GM18867 (cell line): ENCODE data around the gene KRT32.

Experiments used
- ATAC-seq: cut with Tn5 transposase; IDR thresholded peaks from one replicate; pipeline ENCODE4 v1.9.1; 2021; ENCODE audit warnings: mild to moderate bottlenecking, moderate library complexity; ENCODE audit not compliant: unreplicated experiment

The KRT32 gene

DNA sequence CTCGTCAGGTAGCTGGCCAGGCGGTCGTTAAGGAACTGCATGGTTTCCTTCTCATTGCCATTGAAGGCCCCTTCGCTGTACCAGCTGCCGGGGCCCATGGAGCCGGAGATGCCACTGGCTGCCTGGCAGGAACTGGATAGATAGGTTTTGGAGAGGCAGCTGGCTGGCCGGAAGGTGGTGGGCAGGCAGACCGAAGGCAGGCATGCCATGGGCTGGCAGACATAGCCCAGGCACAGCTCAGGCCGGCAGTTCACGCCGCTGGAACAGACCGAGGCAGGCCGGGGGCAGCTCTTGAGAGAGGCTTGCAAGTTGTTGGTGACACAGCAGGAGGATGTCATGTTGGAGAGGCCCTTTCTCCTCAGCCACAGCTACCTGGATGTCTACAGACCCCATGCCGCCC is at the start of gene KRT32:
Gene KRT32, minus strand, starts transcription at position 399 of the 400 bp plus-strand sequence. Its CDS starts 61 bp downstream, at position 338.
- no peak for ATAC-seq

DNA sequence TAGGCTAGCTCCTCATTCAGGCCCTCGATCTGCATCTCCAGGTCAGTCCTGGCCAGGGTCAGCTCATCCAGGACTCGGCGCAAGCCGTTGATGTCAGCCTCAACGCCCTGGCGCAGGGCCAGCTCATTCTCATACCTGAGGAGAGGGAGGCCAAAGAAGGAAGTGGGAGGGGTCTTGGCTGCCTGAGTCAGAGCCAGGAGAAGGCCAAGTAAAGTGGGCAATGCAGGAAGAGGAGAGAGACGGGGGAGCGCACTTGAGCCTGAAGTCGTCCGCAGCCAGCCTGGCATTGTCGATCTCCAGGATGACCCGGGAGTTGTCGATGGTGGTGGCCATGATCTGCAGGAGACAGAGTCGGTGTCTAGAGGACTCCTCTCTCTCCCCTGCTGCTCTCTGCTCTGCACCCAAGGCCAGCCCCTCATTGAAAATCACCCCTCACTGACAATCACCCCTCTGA is 49.7 kb upstream of the KRT32 start:
- ATAC-seq, result no peak

DNA sequence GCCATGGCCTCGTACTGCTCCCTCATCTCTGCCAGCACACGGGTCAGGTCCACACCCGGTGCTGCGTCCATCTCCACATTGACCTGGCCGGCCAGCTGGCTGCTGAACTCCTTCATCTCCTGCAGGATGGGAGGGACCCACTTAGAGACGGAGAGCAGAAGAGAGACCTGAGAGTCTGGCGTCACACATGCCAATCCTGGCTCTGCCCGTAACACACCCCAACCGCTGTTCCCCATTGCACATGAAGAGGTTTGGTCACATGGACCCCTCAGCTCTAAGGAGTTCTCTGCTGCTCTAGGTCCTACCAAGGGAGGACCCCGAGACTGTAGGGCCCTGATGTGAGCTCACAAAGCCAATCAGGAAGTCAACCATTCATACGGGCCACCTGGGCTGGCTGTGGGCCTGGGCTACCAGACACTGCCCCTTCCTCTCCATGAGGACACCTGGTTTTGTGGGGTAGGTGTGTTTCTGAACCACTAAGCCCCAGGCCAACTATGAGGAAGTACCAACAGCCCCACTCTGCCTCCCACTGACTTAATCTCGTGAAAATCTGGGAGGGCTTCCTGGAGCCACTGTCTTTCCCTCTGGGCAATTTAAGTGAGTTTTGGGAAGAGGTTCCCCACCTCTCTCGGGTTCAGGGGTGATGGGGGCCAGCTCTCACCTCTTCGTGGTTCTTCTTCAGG is 49.1 kb upstream of the KRT32 start:
- no peak for ATAC-seq

DNA sequence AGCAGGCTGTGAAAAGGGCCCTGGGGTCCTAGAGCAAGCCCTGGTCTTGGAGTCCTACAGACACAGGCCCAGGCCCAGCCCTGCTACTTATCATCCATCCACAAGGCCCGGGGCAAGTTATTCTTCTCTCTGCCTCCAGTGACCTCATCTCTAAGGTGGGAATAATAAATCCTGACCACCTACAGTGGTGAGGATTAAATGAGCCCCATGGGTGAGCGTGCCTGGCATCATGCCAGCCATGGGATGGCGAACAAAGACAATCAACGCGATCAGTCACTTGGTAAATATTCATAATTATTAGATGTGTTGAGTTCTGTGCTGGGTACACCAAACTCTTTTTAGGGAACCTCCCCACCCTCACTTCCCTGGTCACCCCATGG is 46.0 kb upstream of the KRT32 start:
- ATAC-seq, result no peak

DNA sequence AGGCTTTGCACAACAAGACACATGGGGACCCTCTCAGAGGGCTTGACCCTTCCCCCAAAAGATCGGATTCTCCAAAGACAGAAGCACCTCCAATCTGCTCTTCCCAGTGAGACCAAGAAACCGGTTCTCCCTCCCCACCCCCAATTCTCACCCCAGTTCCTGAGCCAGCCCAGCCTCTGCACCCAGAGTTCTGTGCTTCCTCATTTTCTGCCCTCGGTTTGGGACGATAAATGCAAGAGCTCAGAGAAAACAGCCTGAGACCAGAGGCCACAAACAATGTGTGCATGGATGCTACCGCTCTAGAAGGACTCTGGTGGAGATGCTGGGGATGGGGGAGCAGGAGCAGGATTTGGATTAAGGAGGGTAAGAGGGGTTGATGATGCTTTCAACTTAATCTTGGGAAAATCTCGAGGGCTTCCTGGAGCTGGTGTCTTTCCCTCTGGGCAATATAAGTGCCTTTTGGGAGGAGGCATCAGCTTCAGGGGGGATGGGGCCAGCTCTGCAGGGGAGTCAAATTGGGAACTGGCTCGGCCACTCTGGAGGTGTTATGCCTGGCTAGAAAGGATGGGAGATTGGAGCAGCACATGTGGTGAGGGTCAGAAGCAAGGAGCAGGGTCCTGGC is 45.5 kb upstream of the KRT32 start:
- no peak for ATAC-seq

DNA sequence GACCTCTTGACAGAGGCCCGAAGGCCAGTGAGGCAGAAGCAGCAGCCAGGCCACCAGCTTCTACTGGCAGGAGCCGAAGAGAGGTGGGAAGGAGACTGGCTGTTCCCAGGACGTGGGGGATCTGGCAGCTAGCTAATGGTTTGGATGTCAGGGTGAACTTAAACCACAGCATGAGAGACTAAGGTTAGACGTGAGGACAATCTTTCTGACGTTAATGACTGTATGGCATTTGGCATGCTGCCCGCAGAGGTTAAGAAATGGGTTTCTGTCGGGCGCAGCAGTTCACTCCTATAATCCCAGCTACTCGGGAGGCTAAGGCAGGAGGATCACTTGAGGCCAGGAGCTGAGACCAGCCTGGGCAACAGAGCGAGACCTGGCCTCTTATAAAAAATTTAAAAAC is 44.5 kb upstream of the KRT32 start:
- no peak for ATAC-seq

DNA sequence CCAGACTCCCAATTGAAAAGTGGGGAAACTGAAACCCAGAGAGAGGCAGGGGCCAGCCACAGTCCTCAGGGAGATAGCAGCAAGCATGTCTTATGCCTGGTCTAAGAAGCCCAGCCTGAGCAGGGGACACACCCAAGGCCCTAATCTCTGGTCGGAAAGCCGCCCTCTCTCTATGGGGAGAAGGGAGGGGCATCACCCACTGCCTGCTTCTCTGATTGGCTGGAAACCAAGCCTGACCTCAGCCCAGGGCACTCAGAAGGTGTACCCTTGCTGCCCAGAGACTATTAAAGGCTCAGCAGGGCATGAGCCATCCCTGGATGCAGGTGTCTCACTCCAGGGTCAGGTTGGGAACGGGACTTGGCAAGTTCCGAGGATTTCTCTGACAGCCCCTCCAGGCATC is 43.9 kb upstream of the KRT32 start:
- no peak for ATAC-seq

DNA sequence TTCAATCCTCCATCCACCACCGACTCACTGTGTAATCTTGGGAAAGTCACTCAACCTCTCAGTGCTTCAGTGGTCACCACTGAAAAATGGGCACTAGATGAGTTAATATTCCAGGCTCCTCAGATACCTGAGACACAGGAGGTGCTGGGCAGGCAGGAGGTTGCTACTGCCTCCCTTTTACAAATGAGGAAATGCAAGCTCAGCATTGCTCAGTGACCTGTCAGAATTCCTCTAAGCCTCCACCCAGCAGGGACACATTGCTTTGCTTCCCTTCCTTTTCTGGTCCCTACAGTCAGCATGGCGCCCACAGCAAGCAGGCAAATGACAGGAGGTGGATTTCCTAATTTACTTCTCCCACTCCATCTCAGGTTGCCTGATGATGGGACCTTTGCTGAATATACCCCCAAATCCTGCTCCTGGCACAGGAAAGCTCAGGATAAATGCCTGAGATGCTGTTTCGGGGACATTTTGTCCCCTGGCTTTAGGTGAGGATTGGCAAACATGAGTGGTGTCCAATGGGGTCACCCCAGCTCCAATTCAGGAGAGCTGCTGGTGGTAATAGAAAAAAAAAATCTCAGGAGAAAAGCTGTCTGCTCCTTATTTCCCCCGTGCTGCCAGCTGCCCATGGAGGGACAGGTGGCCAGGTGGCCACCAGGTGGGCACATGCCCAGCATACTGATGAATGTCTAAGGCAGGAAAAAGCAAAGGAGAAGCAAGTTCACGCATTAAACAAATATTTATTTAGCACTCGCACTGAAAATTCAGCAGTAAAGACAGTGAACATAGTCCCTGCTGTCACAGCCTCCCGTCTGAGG is 43.3 kb upstream of the KRT32 start:
- ATAC-seq, result no peak

DNA sequence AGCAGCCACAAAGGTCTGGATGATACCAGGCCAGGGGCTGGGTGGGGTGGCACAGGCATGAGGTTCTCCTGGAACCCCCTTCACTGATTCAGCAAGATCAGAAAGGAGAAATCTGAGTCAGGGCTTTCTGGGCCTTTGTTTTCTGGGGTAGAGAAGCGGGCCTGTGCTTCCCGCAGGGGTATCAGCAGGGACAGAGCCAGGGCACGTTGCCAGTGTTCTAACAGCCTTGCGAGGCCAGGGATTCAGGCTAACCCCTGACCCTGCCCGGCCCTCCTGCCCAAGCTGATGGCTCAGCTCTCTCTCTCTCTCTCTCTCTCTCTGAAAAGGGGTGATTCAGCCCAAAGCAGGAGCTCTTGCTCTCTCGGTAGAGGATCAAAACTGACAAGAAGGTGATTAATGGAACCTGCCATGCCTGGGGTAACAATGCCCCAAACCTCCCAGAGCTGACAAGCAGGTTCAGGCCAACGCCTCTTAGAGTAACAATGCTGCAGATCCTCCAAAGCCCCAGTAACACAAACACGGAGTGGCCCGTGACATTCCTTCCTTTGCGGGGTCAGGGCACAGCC is 40.2 kb upstream of the KRT32 start:
- no peak for ATAC-seq

DNA sequence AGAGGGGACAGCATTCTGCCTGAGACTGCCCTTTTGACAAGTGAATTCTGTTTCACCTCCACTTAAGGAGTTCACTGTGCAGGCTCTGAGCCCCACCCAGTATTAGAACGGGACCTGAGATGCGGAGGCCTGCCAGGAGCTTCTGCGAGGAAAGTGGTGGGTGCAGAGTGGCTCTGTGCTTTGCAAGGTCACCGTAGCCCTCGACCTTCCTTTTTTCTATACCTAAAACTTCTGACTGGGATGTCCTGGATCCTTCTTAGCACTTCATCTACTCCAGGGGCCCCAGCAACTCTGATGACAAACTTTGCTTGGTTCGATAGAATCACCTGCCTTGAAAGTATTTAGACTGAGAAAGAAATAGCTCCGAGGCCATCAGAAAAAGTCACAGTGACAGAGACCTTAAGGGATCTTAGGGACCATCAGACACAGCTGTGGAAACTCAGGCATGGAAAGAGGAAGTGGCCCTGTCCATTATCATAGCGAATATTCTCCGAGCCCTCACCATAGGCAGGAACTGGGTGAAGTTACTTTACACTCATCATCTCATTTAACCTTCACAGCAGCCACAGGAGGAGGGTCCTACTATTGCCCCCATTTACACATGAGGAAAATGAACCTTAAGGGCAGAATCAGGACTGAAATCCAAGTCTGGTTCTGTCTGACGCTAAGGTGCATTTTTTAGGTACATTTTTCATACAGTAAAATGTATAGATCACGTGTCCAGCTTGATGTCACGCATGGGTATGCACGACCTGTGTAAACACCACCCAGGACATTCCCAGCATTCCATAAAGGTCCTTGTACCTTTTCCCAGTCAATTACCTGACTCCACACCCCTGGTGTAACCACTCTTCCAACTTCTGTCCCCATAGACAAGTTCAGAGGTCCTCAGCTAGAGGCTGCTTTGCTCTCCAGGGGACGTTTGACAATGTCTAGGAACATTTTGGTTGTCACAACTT is 38.9 kb upstream of the KRT32 start:
- ATAC-seq, result no peak

DNA sequence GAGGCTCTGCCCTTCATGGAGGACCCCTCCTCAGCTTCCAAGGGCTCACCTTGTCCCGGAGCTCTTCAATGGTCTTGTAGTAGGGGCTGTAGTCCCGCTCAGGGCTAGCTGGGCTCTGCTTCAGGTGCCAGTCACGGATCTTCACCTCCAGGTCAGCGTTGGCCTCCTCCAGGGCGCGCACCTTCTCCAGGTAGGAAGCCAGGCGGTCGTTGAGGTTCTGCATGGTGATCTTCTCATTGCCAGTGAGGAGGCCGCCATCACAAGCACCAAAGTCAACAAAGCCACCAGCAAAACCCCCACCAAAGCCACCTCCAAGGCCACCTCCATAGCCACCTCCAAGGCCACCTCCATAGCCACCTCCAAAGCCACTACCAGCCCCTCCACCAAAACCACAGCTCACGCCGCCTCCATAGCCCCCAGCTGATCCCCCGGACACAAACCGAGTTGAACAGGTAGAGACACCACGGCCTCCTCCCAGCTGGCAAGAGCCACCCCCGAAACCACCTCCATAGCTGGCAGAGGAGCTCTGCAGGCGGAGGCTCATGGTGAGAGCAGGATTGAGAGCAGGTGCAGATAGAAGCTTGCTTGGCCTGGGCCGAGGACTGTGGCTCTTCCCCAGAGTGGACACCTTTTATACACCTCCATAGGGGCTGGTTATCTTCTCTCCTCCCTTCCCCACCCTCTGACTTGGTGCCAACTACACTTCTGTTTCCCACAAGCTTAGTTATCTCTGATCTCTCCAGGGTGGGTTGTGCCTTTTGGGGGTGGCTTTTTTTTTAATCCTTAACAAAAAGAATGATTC is 38.0 kb upstream of the KRT32 start, which contains the start of gene KRT13:
Gene KRT13, minus strand, starts transcription at position 606 of the 802 bp plus-strand sequence. Its CDS starts 62 bp downstream, at position 544.
- ATAC-seq, result no peak

DNA sequence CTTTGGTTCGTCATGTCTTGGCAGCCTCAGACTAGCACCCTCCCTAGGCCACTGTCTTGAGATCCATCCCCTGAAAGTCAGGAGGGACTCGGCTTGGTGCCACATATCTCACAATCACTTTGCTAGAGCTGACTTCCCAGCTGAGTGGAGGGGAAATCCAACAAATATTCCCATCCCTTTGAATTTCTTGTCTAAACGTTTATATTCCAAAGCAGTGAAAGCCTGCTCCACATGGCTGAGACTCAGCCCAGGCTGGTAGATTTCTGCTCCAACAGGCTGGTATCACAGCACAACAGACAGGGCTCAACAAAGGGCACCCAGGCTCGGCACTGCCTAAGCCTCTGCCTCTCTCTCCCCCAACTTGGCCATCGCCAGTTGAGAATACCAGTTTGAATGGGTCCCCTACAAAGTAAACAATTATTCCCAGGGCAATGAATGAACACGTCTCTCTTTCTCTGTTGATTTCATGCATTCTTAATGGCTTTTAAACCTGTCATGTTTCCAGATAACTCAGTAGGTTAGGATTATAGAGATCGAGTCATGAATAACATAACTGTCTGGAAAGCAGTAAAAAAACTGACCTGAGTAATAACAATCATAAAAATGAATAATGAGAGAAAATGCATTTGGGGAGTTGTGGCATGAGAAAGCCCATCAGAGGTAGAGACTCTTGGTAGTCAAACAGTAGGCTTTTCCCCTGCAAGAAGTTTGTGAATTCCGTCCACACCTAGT is 37.2 kb upstream of the KRT32 start:
- ATAC-seq, result no peak

DNA sequence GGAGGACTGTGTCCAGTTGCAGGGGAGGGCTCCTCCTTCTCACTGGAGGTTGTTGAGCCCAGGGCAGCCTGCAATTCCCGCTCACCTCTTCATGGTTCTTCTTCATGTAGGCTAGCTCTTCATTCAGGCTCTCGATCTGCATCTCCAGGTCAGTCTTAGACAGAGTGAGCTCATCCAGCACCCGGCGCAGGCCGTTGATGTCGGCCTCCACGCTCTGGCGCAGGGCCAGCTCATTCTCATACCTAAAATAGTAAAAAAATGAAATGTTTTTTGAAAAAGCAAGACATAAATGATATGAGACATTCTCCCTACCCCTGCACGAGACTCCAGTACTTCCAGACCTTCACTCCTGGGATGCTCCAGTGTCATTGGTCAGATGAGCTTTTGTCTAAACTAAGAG is 36.0 kb upstream of the KRT32 start:
- no peak for ATAC-seq

DNA sequence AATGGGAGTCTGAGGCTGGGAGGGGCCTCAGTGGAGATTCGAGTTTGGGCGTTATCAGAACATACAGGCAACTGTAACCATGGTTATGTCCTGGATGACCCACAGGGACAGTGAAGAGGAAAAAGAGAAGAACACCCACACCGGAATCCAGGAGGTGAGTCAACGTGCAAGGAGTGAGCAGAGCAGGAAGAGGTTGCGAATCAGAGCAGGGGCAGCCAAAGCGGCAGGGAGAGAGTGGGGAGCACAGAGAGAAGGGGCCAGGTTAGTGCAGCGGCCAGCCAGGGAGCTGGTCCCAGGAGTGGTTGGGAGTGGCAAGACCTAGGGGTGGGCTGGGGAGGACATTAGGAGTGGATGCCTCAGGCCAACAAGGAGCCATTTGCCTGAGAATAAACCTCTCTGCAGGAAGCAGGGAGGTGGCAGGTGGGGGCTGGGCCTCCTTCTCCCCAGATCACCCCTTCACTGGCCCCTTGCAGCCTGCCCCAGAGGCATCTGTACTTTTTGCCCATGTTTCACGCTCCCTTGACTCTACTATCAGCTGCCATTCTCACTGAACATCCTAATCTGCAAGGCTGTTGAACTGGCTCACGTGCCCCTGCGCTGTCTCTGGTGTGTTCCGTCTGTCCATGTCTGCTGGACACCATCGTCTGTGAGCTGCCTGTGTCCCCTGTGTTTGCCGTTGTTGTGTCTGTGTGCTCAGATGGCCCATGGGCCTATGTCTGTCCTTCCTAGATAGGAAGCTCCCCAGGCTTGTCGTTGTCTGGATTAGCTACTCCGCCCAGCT is 33.1 kb upstream of the KRT32 start:
- ATAC-seq, result no peak

DNA sequence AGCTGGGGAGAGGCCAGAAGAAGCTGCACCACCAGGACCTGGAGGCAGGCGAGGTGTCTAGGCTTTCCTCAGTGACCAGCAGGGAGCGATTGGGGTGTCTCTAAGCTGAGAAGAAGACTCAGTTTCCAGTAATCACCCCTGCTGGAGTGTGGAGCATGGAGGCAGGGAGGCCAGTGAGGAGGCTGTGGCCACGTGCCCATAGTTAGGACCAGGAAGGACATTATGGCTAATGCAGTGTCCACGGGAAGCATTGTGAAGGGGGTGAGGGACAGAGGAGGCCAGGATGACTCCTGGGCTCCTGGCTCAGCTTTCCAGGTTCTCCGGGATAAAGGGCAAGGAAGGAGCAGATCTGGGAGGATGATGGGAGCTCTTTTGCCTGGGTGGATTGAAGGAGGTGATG is 32.5 kb upstream of the KRT32 start:
- no peak for ATAC-seq

DNA sequence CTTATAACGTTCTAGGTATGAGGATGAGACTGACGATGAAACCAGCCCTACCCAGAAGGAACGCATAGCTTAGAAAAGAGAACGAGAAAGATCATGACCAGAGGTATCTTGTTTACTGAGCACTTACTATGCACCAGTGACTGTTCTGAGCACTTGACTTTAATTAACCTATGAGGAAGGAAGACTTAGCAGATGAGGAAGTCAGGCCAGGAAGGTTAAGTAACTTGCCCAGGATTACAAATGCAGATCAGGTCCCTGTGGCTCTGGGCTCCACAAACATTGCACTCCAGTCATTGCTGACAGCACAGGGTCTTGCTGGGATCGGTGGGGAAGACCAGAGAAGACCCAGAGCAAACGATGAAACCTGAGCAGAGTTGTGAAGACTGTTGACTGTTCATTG is 31.1 kb upstream of the KRT32 start:
- no peak for ATAC-seq

DNA sequence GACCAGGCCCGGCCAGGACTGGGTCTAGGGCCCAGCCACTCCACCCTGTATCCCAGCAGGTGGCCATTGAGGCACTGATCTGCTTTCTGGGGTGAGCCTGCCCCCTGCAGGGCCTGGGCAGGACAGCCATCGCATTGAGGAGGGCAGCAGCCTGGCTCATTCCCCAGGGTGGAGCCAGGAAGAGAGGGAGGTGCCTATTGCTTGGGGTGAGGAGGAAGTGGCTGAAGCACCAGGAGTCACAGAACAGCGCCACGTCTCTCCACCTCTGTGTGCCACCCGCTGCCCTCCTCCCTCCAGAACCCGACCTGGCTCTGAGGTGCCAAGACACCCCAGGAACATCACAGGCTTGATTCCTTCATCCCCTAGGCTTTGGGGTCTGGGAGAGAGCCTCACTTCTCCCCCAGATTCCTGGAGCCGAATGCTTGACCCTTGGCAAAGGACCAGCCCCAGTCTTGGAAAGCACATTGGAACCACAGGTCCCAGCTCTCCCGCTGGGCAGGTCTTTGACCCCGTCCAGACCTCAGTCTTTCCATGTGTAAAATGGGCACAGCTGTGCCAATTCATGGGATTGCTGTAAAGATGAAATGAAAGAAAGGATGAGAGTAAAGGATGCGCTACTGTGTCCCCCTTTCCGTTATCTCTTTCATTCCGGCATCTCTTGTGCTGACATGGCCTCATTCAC is 29.8 kb upstream of the KRT32 start:
- ATAC-seq, result peak; percentile 67

DNA sequence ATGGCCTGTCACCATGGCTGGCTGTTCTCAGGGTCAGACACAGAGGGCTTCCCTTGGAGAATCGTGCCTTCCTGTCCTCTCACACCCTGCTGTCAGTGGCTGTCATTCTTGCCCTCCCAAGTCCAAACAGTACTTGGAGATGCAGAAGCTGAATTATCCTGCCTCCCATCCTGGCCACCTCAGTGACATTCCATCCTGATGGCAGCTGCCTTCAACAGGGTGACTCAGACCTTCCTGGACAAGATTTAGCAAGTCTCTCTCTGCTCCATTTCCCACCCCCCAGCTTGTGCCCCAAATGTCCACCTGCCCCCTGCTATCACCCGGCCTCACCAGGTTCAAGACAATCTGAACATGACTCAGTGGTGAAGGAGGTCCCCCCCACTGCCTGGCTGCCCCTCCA is 27.3 kb upstream of the KRT32 start:
- ATAC-seq, result no peak
